DOHH2 (cell line): ENCODE measurements around the gene CDC42.

Experiments
- CTCF ChIP-seq: fragments of 200-600 bp; sonication (generic); IDR thresholded peaks from one replicate; pipeline ENCODE4 v1.5.1; 2014; ENCODE audit warnings: antibody characterized with exemption, mild to moderate bottlenecking, low read depth, low read length; ENCODE audit not compliant: poor library complexity, severe bottlenecking
- EZH2phosphoT487 ChIP-seq: fragments of 200-600 bp; sonication (generic); IDR thresholded peaks from 2 replicates; pipeline ENCODE4 v1.6.1; 2017; ENCODE audit warnings: borderline replicate concordance, mild to moderate bottlenecking, antibody characterized with exemption, low read length, moderate library complexity, mixed read lengths

- TF ChIP-seq CTCF (no peak), EZH2phosphoT487 (no peak)
Measured at GRCh38 chr1:22098752-22099151, 46.2 kb downstream of the CDC42 start.
